A549 (cell line): Measurements from ENCODE around the gene SULF2.

Source experiments
- BHLHE40 ChIP-seq: IDR thresholded peaks from 2 replicates; pipeline ENCODE4 v1.6.1; 2012; ENCODE audit warnings: low read depth, low read length, inconsistent platforms
- CTCF ChIP-seq: fragments of >200 bp; sonication (Bioruptor Twin); formaldehyde crosslinking; IDR thresholded peaks from 3 replicates; pipeline ENCODE4 v1.5.1; 2016
- EP300 ChIP-seq, 2 experiments: fragments of >200 bp; sonication (Bioruptor Twin); formaldehyde crosslinking; IDR thresholded peaks; 2 replicates in 1 of 2; 3 replicates in 1 of 2; pipeline ENCODE4 v1.6.1; 2016 to 2017
- HEYL ChIP-seq: fragments of 250-450 bp; sonication (Bioruptor Pico); IDR thresholded peaks from 2 replicates; pipeline ENCODE4 v1.8.0; 2021; ENCODE audit warnings: mild to moderate bottlenecking, moderate library complexity
- MAZ ChIP-seq: fragments of 150-350 bp; IDR thresholded peaks from 2 replicates; pipeline ENCODE4 v1.6.1; 2014; ENCODE audit warnings: antibody characterized with exemption, low read depth, low read length, borderline replicate concordance
- POLR2A ChIP-seq: IDR thresholded peaks from 2 replicates; pipeline ENCODE4 v1.6.1; 2012; ENCODE audit warnings: mild to moderate bottlenecking, low read length
- RCOR1 ChIP-seq: fragments of 150-350 bp; IDR thresholded peaks from 2 replicates; pipeline ENCODE4 v1.6.1; 2014; ENCODE audit warnings: antibody characterized with exemption, low read length, low read depth

DNA sequence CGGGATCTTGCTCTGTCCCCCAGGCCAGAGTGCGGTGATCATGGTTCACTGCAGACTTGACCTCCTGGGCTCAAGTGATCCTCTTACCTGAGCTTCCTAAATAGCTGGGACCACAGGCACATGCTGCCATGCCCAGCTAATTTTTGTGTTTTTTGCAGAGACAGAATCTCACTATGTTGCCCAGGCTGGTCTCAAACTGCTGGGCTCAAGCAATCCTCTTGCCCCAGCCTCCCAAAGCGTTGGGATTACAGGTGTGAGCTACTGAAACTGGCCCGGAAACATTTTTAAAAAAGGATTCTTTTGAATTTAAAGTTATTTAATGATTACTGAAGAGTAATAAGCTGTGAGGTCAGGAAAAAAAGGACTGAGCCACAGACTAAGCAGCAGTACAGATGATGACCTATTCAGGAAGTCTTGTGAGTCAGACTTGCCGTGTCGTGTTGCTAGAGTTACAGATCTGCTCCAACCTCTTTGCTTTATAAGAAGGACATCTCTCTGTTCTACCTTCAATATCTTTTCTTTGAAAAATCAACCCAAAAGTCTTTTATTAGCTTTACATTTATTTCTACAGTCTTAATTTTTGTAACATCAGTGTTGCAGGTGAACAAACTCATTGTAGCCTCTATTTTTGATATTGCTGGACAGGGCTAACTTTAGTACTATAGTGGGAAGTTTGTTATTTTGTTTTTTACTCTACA, 174.9 kb downstream of the SULF2 start:
- TF ChIP-seq RCOR1, result no peak
- no peak for TF ChIP-seq POLR2A
- TF ChIP-seq CTCF, result no peak
- TF ChIP-seq EP300 (IDR thresholded peaks at IDR 0.05), result no peak
- no peak for TF ChIP-seq MAZ
- no peak for TF ChIP-seq BHLHE40
- no peak for TF ChIP-seq HEYL (CRISPR knock-in tag)
